ENCODE measurements around the gene TTLL6.
"Not testable (repeated sequence)": the region's sequence is repeated elsewhere in the genome, so short reads cannot be mapped to it uniquely, and the experiment has no call there.

The TTLL6 gene

GRCh38 chr17:48816438-48816773 is 623 bp downstream of the TTLL6 start:
- peak overlapping the region; percentile 62 for H3K4me3 ChIP-seq (ENCODE audit: insufficient read depth, low read depth, low read length)
- H3K9me3 ChIP-seq (ENCODE audit: control insufficient read depth, low read length), result no peaks in the 10 kb centered on the region
- peaks cover 23% of the 10 kb centered on the region for H3K27me3 ChIP-seq (ENCODE audit: control insufficient read depth, insufficient read depth, low read length, poor library complexity, severe bottlenecking)
- H3K36me3 ChIP-seq (ENCODE audit: control insufficient read depth, insufficient read depth, low read length), result no peaks in the 10 kb centered on the region
- no peak overlapping the region for H3K27ac ChIP-seq (ENCODE audit: insufficient read depth, low read depth, low read length, poor library complexity, severe bottlenecking)
- 5 to 6% methylated on average over 7 of the region's 7 CpGs for WGBS, 2 experiments
- peaks cover 18% of the 10 kb centered on the region for H3K4me1 ChIP-seq (ENCODE audit: control insufficient read depth, insufficient read depth, low read length)

GRCh38 chr17:48815311-48815710 is 1.7 kb downstream of the TTLL6 start:
- H3K27me3 ChIP-seq (ENCODE audit: control insufficient read depth, insufficient read depth, low read length, poor library complexity, severe bottlenecking), result peaks cover 23% of the 10 kb centered on the region
- no peaks in the 10 kb centered on the region for H3K36me3 ChIP-seq (ENCODE audit: control insufficient read depth, insufficient read depth, low read length)
- H3K4me3 ChIP-seq (ENCODE audit: insufficient read depth, low read depth, low read length), result no peak overlapping the region
- no peak overlapping the region for H3K27ac ChIP-seq (ENCODE audit: insufficient read depth, low read depth, low read length, poor library complexity, severe bottlenecking)
- peaks cover 18% of the 10 kb centered on the region for H3K4me1 ChIP-seq (ENCODE audit: control insufficient read depth, insufficient read depth, low read length)
- no peaks in the 10 kb centered on the region for H3K9me3 ChIP-seq (ENCODE audit: control insufficient read depth, low read length)
- 84 to 93% methylated on average over 3 of the region's 3 CpGs for WGBS, 2 experiments

- Histone ChIP-seq H3K4me3 (ENCODE audit: insufficient read depth, low read depth, low read length) (no peak overlapping the region), H3K36me3 (ENCODE audit: control insufficient read depth, insufficient read depth, low read length) (no peaks in the 10 kb centered on the region), H3K4me1 (ENCODE audit: control insufficient read depth, insufficient read depth, low read length) (peaks cover 18% of the 10 kb centered on the region), H3K27me3 (ENCODE audit: control insufficient read depth, insufficient read depth, low read length, poor library complexity, severe bottlenecking) (peaks cover 23% of the 10 kb centered on the region), H3K27ac (ENCODE audit: insufficient read depth, low read depth, low read length, poor library complexity, severe bottlenecking) (no peak overlapping the region), H3K9me3 (ENCODE audit: control insufficient read depth, low read length) (no peaks in the 10 kb centered on the region)
- 28 to 32% methylated on average over 7 of the region's 7 CpGs for WGBS, 2 experiments
Measured at GRCh38 chr17:48814504-48814903, 2.5 kb downstream of the TTLL6 start.

GRCh38 chr17:48812001-48812400 is 5.0 kb downstream of the TTLL6 start:
- 85 to 92% methylated on average over 2 of the region's 3 CpGs for WGBS, 2 experiments
- no peaks in the 10 kb centered on the region for H3K4me1 ChIP-seq (ENCODE audit: control insufficient read depth, insufficient read depth, low read length)

GRCh38 chr17:48809182-48809581 is 7.8 kb downstream of the TTLL6 start:
- Histone ChIP-seq H3K27ac (ENCODE audit: insufficient read depth, low read depth, low read length, poor library complexity, severe bottlenecking) (no peak overlapping the region), H3K4me1 (ENCODE audit: control insufficient read depth, insufficient read depth, low read length) (no peaks in the 10 kb centered on the region)
- WGBS, 2 experiments, result 88 to 93% methylated on average over 4 of the region's 4 CpGs

More at GRCh38 chr17:48812001-48812400, 5.0 kb downstream of the TTLL6 start:
- peaks cover 23% of the 10 kb centered on the region for H3K27me3 ChIP-seq (ENCODE audit: control insufficient read depth, insufficient read depth, low read length, poor library complexity, severe bottlenecking)
- H3K36me3 ChIP-seq (ENCODE audit: control insufficient read depth, insufficient read depth, low read length), result no peaks in the 10 kb centered on the region
- H3K4me3 ChIP-seq (ENCODE audit: insufficient read depth, low read depth, low read length), result no peak overlapping the region
- no peak overlapping the region for H3K27ac ChIP-seq (ENCODE audit: insufficient read depth, low read depth, low read length, poor library complexity, severe bottlenecking)
- no peaks in the 10 kb centered on the region for H3K9me3 ChIP-seq (ENCODE audit: control insufficient read depth, low read length)

GRCh38 chr17:48804936-48805411 is 12.1 kb downstream of the TTLL6 start:
- 10 to 14% methylated on average over 9 of the region's 9 CpGs for WGBS, 2 experiments
- Histone ChIP-seq H3K27ac (ENCODE audit: insufficient read depth, low read depth, low read length, poor library complexity, severe bottlenecking) (no peak overlapping the region), H3K4me1 (ENCODE audit: control insufficient read depth, insufficient read depth, low read length) (no peaks in the 10 kb centered on the region), H3K9me3 (ENCODE audit: control insufficient read depth, low read length) (no peaks in the 10 kb centered on the region), H3K4me3 (ENCODE audit: insufficient read depth, low read depth, low read length) (no peak overlapping the region), H3K36me3 (ENCODE audit: control insufficient read depth, insufficient read depth, low read length) (no peaks in the 10 kb centered on the region), H3K27me3 (ENCODE audit: control insufficient read depth, insufficient read depth, low read length, poor library complexity, severe bottlenecking) (peaks cover 5% of the 10 kb centered on the region)

More at GRCh38 chr17:48809182-48809581, 7.8 kb downstream of the TTLL6 start:
- Histone ChIP-seq H3K27me3 (ENCODE audit: control insufficient read depth, insufficient read depth, low read length, poor library complexity, severe bottlenecking) (peaks cover 5% of the 10 kb centered on the region), H3K9me3 (ENCODE audit: control insufficient read depth, low read length) (no peaks in the 10 kb centered on the region), H3K36me3 (ENCODE audit: control insufficient read depth, insufficient read depth, low read length) (no peaks in the 10 kb centered on the region), H3K4me3 (ENCODE audit: insufficient read depth, low read depth, low read length) (no peak overlapping the region)

- 80 to 86% methylated on average over 5 of the region's 5 CpGs for WGBS, 2 experiments
- peaks cover 5% of the 10 kb centered on the region for H3K27me3 ChIP-seq (ENCODE audit: control insufficient read depth, insufficient read depth, low read length, poor library complexity, severe bottlenecking)
- no peaks in the 10 kb centered on the region for H3K9me3 ChIP-seq (ENCODE audit: control insufficient read depth, low read length)
- H3K4me1 ChIP-seq (ENCODE audit: control insufficient read depth, insufficient read depth, low read length), result no peaks in the 10 kb centered on the region
- no peak overlapping the region for H3K4me3 ChIP-seq (ENCODE audit: insufficient read depth, low read depth, low read length)
- no peak overlapping the region for H3K27ac ChIP-seq (ENCODE audit: insufficient read depth, low read depth, low read length, poor library complexity, severe bottlenecking)
- H3K36me3 ChIP-seq (ENCODE audit: control insufficient read depth, insufficient read depth, low read length), result no peaks in the 10 kb centered on the region
Measured at GRCh38 chr17:48800626-48801217, 16.3 kb downstream of the TTLL6 start.

- Histone ChIP-seq H3K4me1 (ENCODE audit: control insufficient read depth, insufficient read depth, low read length) (no peaks in the 10 kb centered on the region), H3K27me3 (ENCODE audit: control insufficient read depth, insufficient read depth, low read length, poor library complexity, severe bottlenecking) (no peaks in the 10 kb centered on the region), H3K4me3 (ENCODE audit: insufficient read depth, low read depth, low read length) (no peak overlapping the region), H3K36me3 (ENCODE audit: control insufficient read depth, insufficient read depth, low read length) (no peaks in the 10 kb centered on the region), H3K27ac (ENCODE audit: insufficient read depth, low read depth, low read length, poor library complexity, severe bottlenecking) (no peak overlapping the region), H3K9me3 (ENCODE audit: control insufficient read depth, low read length) (no peaks in the 10 kb centered on the region)
- WGBS, 2 experiments, result 89 to 95% methylated on average over 11 of the region's 11 CpGs
Measured at GRCh38 chr17:48799069-48799723, 17.8 kb downstream of the TTLL6 start.

- H3K36me3 ChIP-seq (ENCODE audit: control insufficient read depth, insufficient read depth, low read length); H3K27ac ChIP-seq (ENCODE audit: insufficient read depth, low read depth, low read length, poor library complexity, severe bottlenecking); H3K27me3 ChIP-seq (ENCODE audit: control insufficient read depth, insufficient read depth, low read length, poor library complexity, severe bottlenecking); H3K9me3 ChIP-seq (ENCODE audit: control insufficient read depth, low read length); H3K4me1 ChIP-seq (ENCODE audit: control insufficient read depth, insufficient read depth, low read length); H3K4me3 ChIP-seq (ENCODE audit: insufficient read depth, low read depth, low read length): not testable (repeated sequence)
- 82 to 87% methylated on average over 6 of the region's 6 CpGs for WGBS, 2 experiments
Measured at GRCh38 chr17:48796163-48796522, 20.9 kb downstream of the TTLL6 start.

GRCh38 chr17:48795444-48796162 is 21.4 kb downstream of the TTLL6 start:
- Histone ChIP-seq H3K4me3 (ENCODE audit: insufficient read depth, low read depth, low read length) (no peak overlapping the region), H3K9me3 (ENCODE audit: control insufficient read depth, low read length) (no peaks in the 10 kb centered on the region), H3K27me3 (ENCODE audit: control insufficient read depth, insufficient read depth, low read length, poor library complexity, severe bottlenecking) (peaks cover 4% of the 10 kb centered on the region), H3K27ac (ENCODE audit: insufficient read depth, low read depth, low read length, poor library complexity, severe bottlenecking) (no peak overlapping the region), H3K4me1 (ENCODE audit: control insufficient read depth, insufficient read depth, low read length) (no peaks in the 10 kb centered on the region), H3K36me3 (ENCODE audit: control insufficient read depth, insufficient read depth, low read length) (no peaks in the 10 kb centered on the region)
- WGBS, 2 experiments, result 83 to 89% methylated on average over 10 of the region's 10 CpGs

Measured in ectodermal cell (in vitro differentiated cells).